DOHH2 (cell line): ENCODE data around the gene ITLN2.
"Not testable (repeated sequence)": the region's sequence is repeated elsewhere in the genome, so short reads cannot be mapped to it uniquely, and the experiment has no call there.

Experiments used
- H3F3A ChIP-seq: fragments of 200-600 bp; sonication (generic), shearing (Covaris generic); 2 replicates; pipeline ENCODE4 v1.6.0; 2016; ENCODE audit warnings: antibody characterized with exemption, mild to moderate bottlenecking; ENCODE audit not compliant: control insufficient read depth, insufficient read depth
- H3K27ac ChIP-seq: fragments of 200-600 bp; sonication (generic); 2 replicates; pipeline ENCODE4 v1.5.1; 2014; ENCODE audit warnings: low read depth, mild to moderate bottlenecking, low read length, moderate library complexity
- H3K27me3 ChIP-seq: fragments of 200-600 bp; sonication (generic); 2 replicates; pipeline ENCODE4 v1.6.1; 2014; ENCODE audit warnings: mild to moderate bottlenecking, low read length, mixed read lengths; ENCODE audit not compliant: control insufficient read depth
- H3K36me3 ChIP-seq: fragments of 200-600 bp; sonication (generic); 2 replicates; pipeline ENCODE4 v1.6.1; 2014; ENCODE audit warnings: mild to moderate bottlenecking, low read length, moderate library complexity, mixed read lengths; ENCODE audit not compliant: control insufficient read depth
- H3K4me1 ChIP-seq: fragments of 200-600 bp; sonication (generic); 2 replicates; pipeline ENCODE4 v1.6.1; 2014; ENCODE audit warnings: mild to moderate bottlenecking, low read length, mixed read lengths; ENCODE audit not compliant: control insufficient read depth
- H3K4me2 ChIP-seq: fragments of 200-600 bp; sonication (generic); 2 replicates; pipeline ENCODE4 v1.6.0; 2014; ENCODE audit warnings: mild to moderate bottlenecking, low read length, moderate library complexity
- H3K4me3 ChIP-seq: fragments of 200-600 bp; sonication (generic); 2 replicates; pipeline ENCODE4 v1.5.1; 2014; ENCODE audit warnings: mild to moderate bottlenecking, low read length, mixed read lengths
- H3K79me2 ChIP-seq: fragments of 200-600 bp; sonication (generic); 2 replicates; pipeline ENCODE4 v1.6.1; 2014; ENCODE audit warnings: mild to moderate bottlenecking, low read length, mixed read lengths; ENCODE audit not compliant: control insufficient read depth
- H3K9me2 ChIP-seq: fragments of 200-600 bp; sonication (generic); replicated peaks from 2 replicates; pipeline ENCODE4 v1.6.1; 2014; ENCODE audit warnings: mild to moderate bottlenecking, low read length, mixed read lengths; ENCODE audit not compliant: control insufficient read depth
- H3K9me3 ChIP-seq: fragments of 200-600 bp; sonication (generic); 2 replicates; pipeline ENCODE4 v1.6.1; 2014; ENCODE audit warnings: antibody characterized with exemption, low read length, mixed read lengths; ENCODE audit not compliant: control insufficient read depth, insufficient read depth
- H4K20me1 ChIP-seq: fragments of 200-600 bp; sonication (generic); 2 replicates; pipeline ENCODE4 v1.6.0; 2014; ENCODE audit warnings: low read depth, mild to moderate bottlenecking, antibody characterized with exemption, low read length, moderate library complexity; ENCODE audit not compliant: control insufficient read depth, insufficient read depth
- CTCF ChIP-seq: fragments of 200-600 bp; sonication (generic); IDR thresholded peaks from one replicate; pipeline ENCODE4 v1.5.1; 2014; ENCODE audit warnings: antibody characterized with exemption, mild to moderate bottlenecking, low read depth, low read length; ENCODE audit not compliant: poor library complexity, severe bottlenecking
- EZH2phosphoT487 ChIP-seq: fragments of 200-600 bp; sonication (generic); IDR thresholded peaks from 2 replicates; pipeline ENCODE4 v1.6.1; 2017; ENCODE audit warnings: borderline replicate concordance, mild to moderate bottlenecking, antibody characterized with exemption, low read length, moderate library complexity, mixed read lengths

Gene ITLN2

GRCh38 chr1:160901768-160902167, 52.8 kb downstream of the ITLN2 start:
- Histone ChIP-seq H3K4me2 (no peak overlapping the region), H3K79me2 (no peaks in the 10 kb centered on the region), H4K20me1 (no peaks in the 10 kb centered on the region), H3K9me3 (no peaks in the 10 kb centered on the region), H3F3A (no peaks in the 10 kb centered on the region), H3K4me1 (no peaks in the 10 kb centered on the region), H3K27ac (no peak overlapping the region), H3K9me2 (no peaks in the 10 kb centered on the region), H3K27me3 (peaks cover 5% of the 10 kb centered on the region), H3K4me3 (no peak overlapping the region), H3K36me3 (no peaks in the 10 kb centered on the region)
- TF ChIP-seq CTCF: no peak
- TF ChIP-seq EZH2phosphoT487: no peak

GRCh38 chr1:160900683-160901082, 53.9 kb downstream of the ITLN2 start:
- not testable (repeated sequence) for H3K9me2 ChIP-seq, H3K27me3 ChIP-seq, H3K4me2 ChIP-seq

More at GRCh38 chr1:160900683-160901082, 53.9 kb downstream of the ITLN2 start:
- not testable (repeated sequence) for H3K4me3 ChIP-seq, H3K27ac ChIP-seq, H3K9me3 ChIP-seq, H4K20me1 ChIP-seq, H3F3A ChIP-seq, H3K79me2 ChIP-seq, H3K4me1 ChIP-seq, H3K36me3 ChIP-seq
